H9 (cell line): ENCODE results near the gene CDC37. TPM values are rescaled to one million over a fixed set of nuclear protein-coding genes. Genes with fewer than 3 reads are reported as not detected.

Experiments
- DNase-seq: peaks from one replicate; pipeline ENCODE4 v3.0.0-alpha.2; 2017
- H2AFZ ChIP-seq: one replicate; pipeline ENCODE4 v1.6.1; 2013; ENCODE audit warnings: mild to moderate bottlenecking, low read length, control low read depth, moderate library complexity
- H2AK5ac ChIP-seq: 2 replicates; pipeline ENCODE4 v1.6.1; 2013; ENCODE audit warnings: low read length, control low read depth, mixed read lengths; ENCODE audit not compliant: insufficient read length
- H2BK120ac ChIP-seq: one replicate; pipeline ENCODE4 v1.6.1; 2013; ENCODE audit warnings: low read depth, mild to moderate bottlenecking, low read length, control low read depth, inconsistent platforms; ENCODE audit not compliant: poor library complexity, severe bottlenecking
- H2BK12ac ChIP-seq: 2 replicates; pipeline ENCODE4 v1.6.1; 2013; ENCODE audit warnings: low read length, control low read depth, mixed read lengths, low read depth; ENCODE audit not compliant: insufficient read length
- H2BK15ac ChIP-seq: 2 replicates; pipeline ENCODE4 v1.6.1; 2013; ENCODE audit warnings: low read depth, low read length, control low read depth
- H2BK20ac ChIP-seq: one replicate; pipeline ENCODE4 v1.6.1; 2013; ENCODE audit warnings: low read depth, mild to moderate bottlenecking, low read length, control low read depth, inconsistent platforms; ENCODE audit not compliant: poor library complexity, severe bottlenecking
- H2BK5ac ChIP-seq: 2 replicates; pipeline ENCODE4 v1.6.1; 2013; ENCODE audit warnings: low read length, control low read depth, mixed read lengths; ENCODE audit not compliant: insufficient read length
- H3K14ac ChIP-seq: 2 replicates; pipeline ENCODE4 v1.6.1; 2013; ENCODE audit warnings: low read length, control low read depth; ENCODE audit not compliant: insufficient read depth
- H3K18ac ChIP-seq: 2 replicates; pipeline ENCODE4 v1.6.1; 2013; ENCODE audit warnings: low read depth, mild to moderate bottlenecking, mixed read lengths, low read length, control low read depth; ENCODE audit not compliant: insufficient read length
- H3K23ac ChIP-seq: 2 replicates; pipeline ENCODE4 v1.6.1; 2013; ENCODE audit warnings: low read length, control low read depth, mixed read lengths, low read depth; ENCODE audit not compliant: insufficient read length
- H3K23me2 ChIP-seq: 2 replicates; pipeline ENCODE4 v1.6.1; 2013; ENCODE audit warnings: low read depth, mild to moderate bottlenecking, mixed read lengths, low read length, control low read depth; ENCODE audit not compliant: insufficient read length, poor library complexity, severe bottlenecking
- H3K27ac ChIP-seq: 2 replicates; pipeline ENCODE4 v1.5.1; 2013; ENCODE audit warnings: low read length, control low read depth, mixed read lengths, low read depth; ENCODE audit not compliant: insufficient read length
- H3K27me3 ChIP-seq: 2 replicates; pipeline ENCODE4 v1.6.1; 2013; ENCODE audit warnings: low read length, control low read depth, inconsistent platforms; ENCODE audit not compliant: insufficient read depth
- H3K4ac ChIP-seq: 2 replicates; pipeline ENCODE4 v1.6.1; 2013; ENCODE audit warnings: low read depth, mild to moderate bottlenecking, control low read depth, inconsistent platforms, low read length, moderate library complexity
- H3K4me1 ChIP-seq: 2 replicates; pipeline ENCODE4 v1.6.1; 2013; ENCODE audit warnings: low read length, control low read depth, inconsistent platforms; ENCODE audit not compliant: insufficient read depth
- H3K4me2 ChIP-seq: 2 replicates; pipeline ENCODE4 v1.6.1; 2013; ENCODE audit warnings: low read length, control low read depth, mixed read lengths; ENCODE audit not compliant: insufficient read length, insufficient read depth
- H3K56ac ChIP-seq: 2 replicates; pipeline ENCODE4 v1.6.1; 2013; ENCODE audit warnings: low read depth, mild to moderate bottlenecking, mixed read lengths, low read length, control low read depth; ENCODE audit not compliant: insufficient read length
- H3K79me1 ChIP-seq: 2 replicates; pipeline ENCODE4 v1.6.1; 2013; ENCODE audit warnings: low read depth, mild to moderate bottlenecking, moderate library complexity, low read length, control low read depth, inconsistent platforms; ENCODE audit not compliant: insufficient read depth, poor library complexity, severe bottlenecking
- H3K79me2 ChIP-seq: 2 replicates; pipeline ENCODE4 v1.6.1; 2013; ENCODE audit warnings: low read length, control low read depth, inconsistent platforms; ENCODE audit not compliant: insufficient read depth
- H3K9ac ChIP-seq: 2 replicates; pipeline ENCODE4 v1.6.1; 2013; ENCODE audit warnings: low read length, control low read depth, mixed read lengths; ENCODE audit not compliant: insufficient read length; ENCODE audit errors: extremely low read depth
- H3K9me3 ChIP-seq: one replicate; pipeline ENCODE4 v1.6.1; 2013; ENCODE audit warnings: low read depth, low read length, inconsistent platforms; ENCODE audit not compliant: control insufficient read depth
- H3T11ph ChIP-seq: one replicate; pipeline ENCODE4 v1.6.1; 2013; ENCODE audit warnings: mild to moderate bottlenecking, low read length, control low read depth, inconsistent platforms
- H4K20me1 ChIP-seq: one replicate; pipeline ENCODE4 v1.6.1; 2013; ENCODE audit not compliant: control insufficient read depth, insufficient read length, insufficient read depth
- H4K5ac ChIP-seq: 2 replicates; pipeline ENCODE4 v1.6.1; 2013; ENCODE audit warnings: low read depth, mild to moderate bottlenecking, mixed read lengths, low read length, control low read depth; ENCODE audit not compliant: insufficient read length
- H4K8ac ChIP-seq: replicated peaks from 2 replicates; pipeline ENCODE4 v1.6.1; 2013; ENCODE audit warnings: low read length, control low read depth, mixed read lengths, low read depth; ENCODE audit not compliant: insufficient read length
- H4K91ac ChIP-seq: 2 replicates; pipeline ENCODE4 v1.6.1; 2013; ENCODE audit warnings: low read depth, mild to moderate bottlenecking, moderate library complexity, mixed read lengths, low read length, control low read depth; ENCODE audit not compliant: insufficient read length
- H3K27ac Mint-ChIP-seq, 3 experiments: 2 replicates in 2 of 3; 3 replicates in 1 of 3; pipeline ENCODE4 v1.8.0; 2020 to 2021; ENCODE audit warnings: mixed read lengths in 3 of 3, mild to moderate bottlenecking in 1 of 3, moderate library complexity in 1 of 3
- H3K27me3 Mint-ChIP-seq: 2 replicates; pipeline ENCODE4 v1.8.0; 2021; ENCODE audit warnings: low read depth, mild to moderate bottlenecking, moderate library complexity, mixed read lengths
- H3K36me3 Mint-ChIP-seq, 3 experiments: 2 replicates in 2 of 3; 3 replicates in 1 of 3; pipeline ENCODE4 v1.8.0; 2020 to 2021; ENCODE audit warnings: low read depth in 3 of 3, mixed read lengths in 3 of 3; ENCODE audit not compliant: insufficient read depth in 1 of 3
- H3K4me1 Mint-ChIP-seq, 2 experiments: 2 replicates each; pipeline ENCODE4 v1.8.0; 2020; ENCODE audit warnings: mixed read lengths in 2 of 2
- H3K4me3 Mint-ChIP-seq, 2 experiments: 2 replicates in 1 of 2; 3 replicates in 1 of 2; pipeline ENCODE4 v1.8.0; 2020 to 2021; ENCODE audit warnings: mild to moderate bottlenecking in 2 of 2, mixed read lengths in 2 of 2, moderate library complexity in 1 of 2
- H3K9me3 Mint-ChIP-seq, 2 experiments: 2 replicates in 1 of 2; 3 replicates in 1 of 2; pipeline ENCODE4 v1.8.0; 2020; ENCODE audit warnings: mild to moderate bottlenecking in 2 of 2, mixed read lengths in 2 of 2, moderate library complexity in 1 of 2
- CTCF ChIP-seq: fragments of 200-600 bp; sonication (generic); conservative IDR thresholded peaks from 3 replicates; pipeline ENCODE4 v1.8.0; 2021; ENCODE audit warnings: antibody characterized with exemption, mild to moderate bottlenecking
- WGBS: extraction: QIAGEN DNeasy Blood & Tissue Kit; methylation state at CpG from one replicate; pipeline ENCODE4 v1.1.7; 2013; ENCODE audit warnings: missing lambda C conversion rate, low lambda C conversion rate, mixed read lengths; ENCODE audit not compliant: insufficient read length; ENCODE audit errors: extremely low coverage; 5-methylcytosine and 5-hydroxymethylcytosine counted together
- total RNA-seq: library from RNA; stranded (reverse); gene quantifications from 2 replicates; pipeline ENCODE4 v1.2.1, GENCODE V29; 2021

CDC37 gene
- total RNA-seq, 1 experiment from 2014 or later, result 155 TPM

- Histone ChIP-seq H3K14ac (no peak overlapping the region), H3K23me2 (no peaks in the 10 kb centered on the region), H3K27ac (no peak overlapping the region), H4K20me1 (no peaks in the 10 kb centered on the region), H3K56ac (no peak overlapping the region), H4K91ac (no peak overlapping the region), H2AK5ac (no peak overlapping the region), H2AFZ (no peak overlapping the region), H3K23ac (no peak overlapping the region), H3K4me1 (no peaks in the 10 kb centered on the region), H2BK12ac (no peak overlapping the region), H3K18ac (no peak overlapping the region), H2BK15ac (no peak overlapping the region), H3K4me2 (no peak overlapping the region), H2BK120ac (no peak overlapping the region), H3K4ac (no peak overlapping the region), H4K5ac (no peak overlapping the region), H3K79me2 (no peaks in the 10 kb centered on the region), H3K9me3 (no peaks in the 10 kb centered on the region), H3T11ph (no peak overlapping the region), H3K79me1 (no peaks in the 10 kb centered on the region), H2BK20ac (no peak overlapping the region), H2BK5ac (no peak overlapping the region), H3K27me3 (no peaks in the 10 kb centered on the region), H4K8ac (no peak overlapping the region), H3K9ac (no peak overlapping the region)
- Mint-ChIP-seq H3K36me3 (peaks cover 22 to 63% (median 52%) of the 10 kb centered on the region in 3 experiments), H3K4me1 (no peaks in the 10 kb centered on the region), H3K9me3 (no peaks in the 10 kb centered on the region), H3K4me3 (no peak overlapping the region), H3K27ac (no peak overlapping the region), H3K27me3 (no peaks in the 10 kb centered on the region; the same call in 1 of the 2 replicates)
- DNase-seq, result no peak
- WGBS, result no CpG with 5 or more reads among the region's 19 CpGs
- TF ChIP-seq CTCF, result no peak
Observed at GRCh38 chr19:10364644-10365043, 38.7 kb downstream of the CDC37 start.
